SK-N-SH (cell line): ENCODE data around the gene ZFP36L1.

Experiments used
- EP300 ChIP-seq, 2 experiments: IDR thresholded peaks; 2 replicates each; pipeline versions ENCODE4 v1.4.0 to v1.6.1; 2012; ENCODE audit warnings: borderline replicate concordance in 1 of 2, low read depth in 1 of 2, low read length in 1 of 2
- MXI1 ChIP-seq: IDR thresholded peaks from 2 replicates; pipeline ENCODE4 v1.6.1; 2012; ENCODE audit warnings: mild to moderate bottlenecking, low read depth, low read length, improper control_type of control experiment
- POLR2AphosphoS5 ChIP-seq: IDR thresholded peaks from 2 replicates; pipeline ENCODE4 v1.6.1; 2012; ENCODE audit warnings: low read depth, low read length
- SIN3A ChIP-seq: IDR thresholded peaks from 2 replicates; pipeline ENCODE4 v1.6.1; 2012; ENCODE audit warnings: low read depth, mild to moderate bottlenecking, low read length, moderate library complexity, borderline replicate concordance
- TAF1 ChIP-seq: IDR thresholded peaks from 2 replicates; pipeline ENCODE4 v1.6.1; 2012; ENCODE audit warnings: low read depth, mild to moderate bottlenecking, low read length, moderate library complexity, borderline replicate concordance
- TCF12 ChIP-seq: IDR thresholded peaks from 2 replicates; pipeline ENCODE4 v1.4.0; 2012
- YY1 ChIP-seq: IDR thresholded peaks from 2 replicates; pipeline ENCODE4 v1.4.0; 2012; ENCODE audit warnings: low read depth, mild to moderate bottlenecking
- TF ChIP-seq, protein P1 (sequence below): fragments of 200-600 bp; sonication (generic); IDR thresholded peaks from 2 replicates; pipeline ENCODE4 v1.6.1; 2017; ENCODE audit warnings: antibody characterized with exemption, mild to moderate bottlenecking, moderate library complexity
- TF ChIP-seq, protein P2 (sequence below): fragments of 150-350 bp; IDR thresholded peaks from 2 replicates; pipeline ENCODE4 v1.6.1; 2016; ENCODE audit warnings: mild to moderate bottlenecking, low read depth, low read length

DNA sequence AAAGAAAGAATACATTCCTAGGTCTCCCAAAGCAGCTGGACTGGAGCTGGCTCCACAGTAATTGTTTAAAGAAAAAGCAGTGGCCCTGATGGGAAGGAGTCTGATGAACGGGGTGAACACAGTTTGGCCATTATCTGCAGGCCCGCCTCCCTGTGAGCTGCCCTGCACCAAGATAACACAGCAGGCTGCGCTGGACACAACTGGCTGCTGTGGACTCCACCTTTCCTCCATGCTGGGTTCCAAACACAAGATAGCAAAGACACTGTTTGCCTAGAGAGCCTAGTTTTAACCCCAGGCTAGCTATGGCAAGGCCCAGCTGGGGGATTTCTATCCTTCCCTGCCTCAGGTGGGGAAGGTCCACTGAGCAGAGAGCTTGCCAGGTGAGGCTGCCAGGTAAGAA, 34.6 kb downstream of the ZFP36L1 start:
- TF ChIP-seq TCF12, result no peak
- TF ChIP-seq, protein P1, sequence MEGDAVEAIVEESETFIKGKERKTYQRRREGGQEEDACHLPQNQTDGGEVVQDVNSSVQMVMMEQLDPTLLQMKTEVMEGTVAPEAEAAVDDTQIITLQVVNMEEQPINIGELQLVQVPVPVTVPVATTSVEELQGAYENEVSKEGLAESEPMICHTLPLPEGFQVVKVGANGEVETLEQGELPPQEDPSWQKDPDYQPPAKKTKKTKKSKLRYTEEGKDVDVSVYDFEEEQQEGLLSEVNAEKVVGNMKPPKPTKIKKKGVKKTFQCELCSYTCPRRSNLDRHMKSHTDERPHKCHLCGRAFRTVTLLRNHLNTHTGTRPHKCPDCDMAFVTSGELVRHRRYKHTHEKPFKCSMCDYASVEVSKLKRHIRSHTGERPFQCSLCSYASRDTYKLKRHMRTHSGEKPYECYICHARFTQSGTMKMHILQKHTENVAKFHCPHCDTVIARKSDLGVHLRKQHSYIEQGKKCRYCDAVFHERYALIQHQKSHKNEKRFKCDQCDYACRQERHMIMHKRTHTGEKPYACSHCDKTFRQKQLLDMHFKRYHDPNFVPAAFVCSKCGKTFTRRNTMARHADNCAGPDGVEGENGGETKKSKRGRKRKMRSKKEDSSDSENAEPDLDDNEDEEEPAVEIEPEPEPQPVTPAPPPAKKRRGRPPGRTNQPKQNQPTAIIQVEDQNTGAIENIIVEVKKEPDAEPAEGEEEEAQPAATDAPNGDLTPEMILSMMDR, result no peak
- TF ChIP-seq, protein P2, sequence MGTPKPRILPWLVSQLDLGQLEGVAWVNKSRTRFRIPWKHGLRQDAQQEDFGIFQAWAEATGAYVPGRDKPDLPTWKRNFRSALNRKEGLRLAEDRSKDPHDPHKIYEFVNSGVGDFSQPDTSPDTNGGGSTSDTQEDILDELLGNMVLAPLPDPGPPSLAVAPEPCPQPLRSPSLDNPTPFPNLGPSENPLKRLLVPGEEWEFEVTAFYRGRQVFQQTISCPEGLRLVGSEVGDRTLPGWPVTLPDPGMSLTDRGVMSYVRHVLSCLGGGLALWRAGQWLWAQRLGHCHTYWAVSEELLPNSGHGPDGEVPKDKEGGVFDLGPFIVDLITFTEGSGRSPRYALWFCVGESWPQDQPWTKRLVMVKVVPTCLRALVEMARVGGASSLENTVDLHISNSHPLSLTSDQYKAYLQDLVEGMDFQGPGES, result no peak
- TF ChIP-seq MXI1, result no peak
- TF ChIP-seq EP300 (IDR thresholded peaks at IDR 0.05; ENCODE audit: borderline replicate concordance in 1 of 2, low read depth in 1 of 2, low read length in 1 of 2), result no peak
- no peak for TF ChIP-seq SIN3A
- no peak for TF ChIP-seq YY1
- no peak for TF ChIP-seq TAF1
- TF ChIP-seq POLR2AphosphoS5, result no peak
